Astrocyte (in vitro differentiated cells and primary cell): ENCODE results near the gene SAA2. TPM values are rescaled to one million over a fixed set of nuclear protein-coding genes. Genes with fewer than 3 reads are reported as not detected.

Experiments
- DNase-seq: peaks from one replicate; pipeline ENCODE4 v3.0.0-alpha.2; 2010; ENCODE audit warnings: low read depth
- FAIRE-seq: peaks from 2 replicates; lab custom pipeline; 2011; peaks lifted over from hg19 to GRCh38; lab: Jason Lieb, UNC
- H2AFZ ChIP-seq: 2 replicates; pipeline ENCODE4 v1.6.0; 2012; ENCODE audit warnings: low read depth, low read length, inconsistent platforms
- H3K27ac ChIP-seq: 2 replicates; pipeline ENCODE4 v1.5.1; 2011; ENCODE audit warnings: low read depth, low read length, inconsistent platforms
- H3K27me3 ChIP-seq: 2 replicates; pipeline ENCODE4 v1.6.0; 2011; ENCODE audit warnings: low read length, inconsistent platforms; ENCODE audit not compliant: insufficient read depth
- H3K36me3 ChIP-seq: 2 replicates; pipeline ENCODE4 v1.5.1; 2011; ENCODE audit warnings: low read length, inconsistent platforms; ENCODE audit not compliant: insufficient read depth
- H3K4me1 ChIP-seq: 2 replicates; pipeline ENCODE4 v1.5.1; 2011; ENCODE audit warnings: low read length, inconsistent platforms; ENCODE audit not compliant: insufficient read depth
- H3K4me2 ChIP-seq: 2 replicates; pipeline ENCODE4 v1.6.0; 2012; ENCODE audit warnings: low read length, inconsistent platforms
- H3K4me3 ChIP-seq: 2 replicates; pipeline ENCODE4 v1.5.1; 2011; ENCODE audit warnings: low read depth, mild to moderate bottlenecking, low read length, inconsistent platforms; ENCODE audit not compliant: insufficient read depth
- H3K79me2 ChIP-seq: 2 replicates; pipeline ENCODE4 v1.6.0; 2012; ENCODE audit warnings: mild to moderate bottlenecking, low read length, inconsistent platforms; ENCODE audit not compliant: insufficient read depth
- H3K9ac ChIP-seq: 2 replicates; pipeline ENCODE4 v1.6.0; 2012; ENCODE audit warnings: mild to moderate bottlenecking, low read length, inconsistent platforms
- H3K9me3 ChIP-seq: 2 replicates; pipeline ENCODE4 v1.5.1; 2012; ENCODE audit warnings: low read depth, mild to moderate bottlenecking, low read length, inconsistent platforms; ENCODE audit not compliant: insufficient read depth
- H4K20me1 ChIP-seq: 2 replicates; pipeline ENCODE4 v1.6.0; 2012; ENCODE audit warnings: low read length, inconsistent platforms; ENCODE audit not compliant: insufficient read depth
- H3K27ac Mint-ChIP-seq: one replicate; pipeline ENCODE4 v1.8.0; 2021; ENCODE audit warnings: mild to moderate bottlenecking, mixed read lengths; ENCODE audit not compliant: unreplicated experiment
- H3K27me3 Mint-ChIP-seq: one replicate; pipeline ENCODE4 v1.8.0; 2021; ENCODE audit warnings: low read depth, mixed read lengths; ENCODE audit not compliant: unreplicated experiment
- H3K36me3 Mint-ChIP-seq: one replicate; pipeline ENCODE4 v1.8.0; 2021; ENCODE audit warnings: low read depth, mixed read lengths; ENCODE audit not compliant: unreplicated experiment
- H3K4me1 Mint-ChIP-seq: one replicate; pipeline ENCODE4 v1.8.0; 2021; ENCODE audit warnings: low read depth, mixed read lengths; ENCODE audit not compliant: unreplicated experiment
- H3K4me3 Mint-ChIP-seq: one replicate; pipeline ENCODE4 v1.8.0; 2021; ENCODE audit warnings: mild to moderate bottlenecking, moderate library complexity, mixed read lengths; ENCODE audit not compliant: unreplicated experiment
- H3K9me3 Mint-ChIP-seq: one replicate; pipeline ENCODE4 v1.8.0; 2021; ENCODE audit warnings: mild to moderate bottlenecking, mixed read lengths; ENCODE audit not compliant: unreplicated experiment
- EZH2 ChIP-seq: IDR thresholded peaks from 2 replicates; pipeline ENCODE4 v1.6.1; 2012; ENCODE audit warnings: mild to moderate bottlenecking, low read length, inconsistent platforms; ENCODE audit not compliant: insufficient read depth
- total RNA-seq: library from RNA; stranded (reverse); gene quantifications from 2 replicates; pipeline ENCODE4 v1.2.1, GENCODE V29; 2021
- TF ChIP-seq, protein P1 (sequence below): IDR thresholded peaks from 2 replicates; pipeline ENCODE4 v1.5.1; 2011; ENCODE audit warnings: low read depth, mild to moderate bottlenecking, inconsistent platforms, low read length, moderate library complexity; ENCODE audit not compliant: insufficient read depth

Gene SAA2
- total RNA-seq, 1 donor from 2014 or later, result not detected

DNA sequence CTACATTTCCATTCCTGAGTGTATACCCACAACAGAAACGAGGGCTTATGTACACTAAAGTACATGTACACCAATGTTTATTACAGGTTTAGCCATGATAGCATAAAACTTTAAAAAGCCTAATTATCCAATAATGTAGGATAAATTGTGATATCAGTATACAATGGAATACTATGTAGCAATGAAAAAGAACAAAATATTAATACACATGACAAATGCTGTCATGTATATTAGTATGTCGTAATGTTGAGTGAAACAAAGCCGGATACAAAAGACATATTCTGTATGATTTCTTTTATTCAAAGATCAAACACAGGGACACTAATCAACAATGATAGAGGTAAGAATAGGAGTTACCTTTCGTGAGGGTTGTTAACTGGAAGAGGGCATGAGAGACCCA is 14.6 kb downstream of the SAA2 start:
- Mint-ChIP-seq H3K4me1 (peaks cover 4% of the 10 kb centered on the region), H3K27me3 (peaks cover 2% of the 10 kb centered on the region), H3K36me3 (no peaks in the 10 kb centered on the region), H3K27ac (no peak overlapping the region), H3K4me3 (no peak overlapping the region), H3K9me3 (peaks cover 2% of the 10 kb centered on the region)
- Histone ChIP-seq H3K79me2 (no peaks in the 10 kb centered on the region), H3K36me3 (no peaks in the 10 kb centered on the region), H3K9ac (no peak overlapping the region), H3K4me2 (no peak overlapping the region), H2AFZ (no peak overlapping the region), H3K4me3 (no peak overlapping the region), H4K20me1 (no peaks in the 10 kb centered on the region), H3K27ac (no peak overlapping the region), H3K9me3 (no peaks in the 10 kb centered on the region), H3K4me1 (no peaks in the 10 kb centered on the region), H3K27me3 (no peaks in the 10 kb centered on the region)
- FAIRE-seq (no peak), DNase-seq (no peak)
- no peak for TF ChIP-seq EZH2
- TF ChIP-seq, protein P1, sequence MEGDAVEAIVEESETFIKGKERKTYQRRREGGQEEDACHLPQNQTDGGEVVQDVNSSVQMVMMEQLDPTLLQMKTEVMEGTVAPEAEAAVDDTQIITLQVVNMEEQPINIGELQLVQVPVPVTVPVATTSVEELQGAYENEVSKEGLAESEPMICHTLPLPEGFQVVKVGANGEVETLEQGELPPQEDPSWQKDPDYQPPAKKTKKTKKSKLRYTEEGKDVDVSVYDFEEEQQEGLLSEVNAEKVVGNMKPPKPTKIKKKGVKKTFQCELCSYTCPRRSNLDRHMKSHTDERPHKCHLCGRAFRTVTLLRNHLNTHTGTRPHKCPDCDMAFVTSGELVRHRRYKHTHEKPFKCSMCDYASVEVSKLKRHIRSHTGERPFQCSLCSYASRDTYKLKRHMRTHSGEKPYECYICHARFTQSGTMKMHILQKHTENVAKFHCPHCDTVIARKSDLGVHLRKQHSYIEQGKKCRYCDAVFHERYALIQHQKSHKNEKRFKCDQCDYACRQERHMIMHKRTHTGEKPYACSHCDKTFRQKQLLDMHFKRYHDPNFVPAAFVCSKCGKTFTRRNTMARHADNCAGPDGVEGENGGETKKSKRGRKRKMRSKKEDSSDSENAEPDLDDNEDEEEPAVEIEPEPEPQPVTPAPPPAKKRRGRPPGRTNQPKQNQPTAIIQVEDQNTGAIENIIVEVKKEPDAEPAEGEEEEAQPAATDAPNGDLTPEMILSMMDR, result no peak

DNA sequence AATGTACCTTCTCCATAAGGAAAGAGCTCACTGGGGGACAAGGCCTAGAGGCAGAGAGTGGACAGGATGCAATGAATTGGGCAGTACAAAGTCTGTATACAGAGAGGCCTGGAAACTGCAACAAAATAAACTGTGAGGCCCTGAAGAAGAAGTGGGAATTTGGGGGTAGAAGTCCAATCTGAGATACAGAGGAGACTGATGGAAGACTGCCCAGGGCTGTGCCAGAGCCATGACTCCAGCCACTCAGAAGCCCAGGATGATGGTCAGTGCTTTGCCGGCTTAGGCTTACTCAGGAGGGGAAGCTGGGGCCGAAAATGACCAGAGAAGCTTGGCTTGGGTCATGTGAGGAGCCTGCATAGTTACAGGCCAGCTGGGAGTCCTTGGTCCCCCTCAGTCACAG is 17.6 kb downstream of the SAA2 start:
- H3K36me3 Mint-ChIP-seq, result no peaks in the 10 kb centered on the region
- Histone ChIP-seq H3K4me2 (no peak overlapping the region), H3K4me3 (no peak overlapping the region), H3K4me1 (no peaks in the 10 kb centered on the region), H3K36me3 (no peaks in the 10 kb centered on the region), H3K9me3 (no peaks in the 10 kb centered on the region), H3K27ac (no peak overlapping the region), H3K9ac (no peak overlapping the region), H4K20me1 (no peaks in the 10 kb centered on the region), H3K27me3 (no peaks in the 10 kb centered on the region), H2AFZ (no peak overlapping the region), H3K79me2 (no peaks in the 10 kb centered on the region)
- H3K4me3 Mint-ChIP-seq, result no peak overlapping the region
- TF ChIP-seq, protein P1, result no peak
- TF ChIP-seq EZH2, result no peak
- H3K9me3 Mint-ChIP-seq, result peaks cover 2% of the 10 kb centered on the region
- peaks cover 12% of the 10 kb centered on the region for H3K27me3 Mint-ChIP-seq
- H3K4me1 Mint-ChIP-seq, result no peaks in the 10 kb centered on the region
- H3K27ac Mint-ChIP-seq, result no peak overlapping the region
- DNase-seq (no peak), FAIRE-seq (no peak)

DNA sequence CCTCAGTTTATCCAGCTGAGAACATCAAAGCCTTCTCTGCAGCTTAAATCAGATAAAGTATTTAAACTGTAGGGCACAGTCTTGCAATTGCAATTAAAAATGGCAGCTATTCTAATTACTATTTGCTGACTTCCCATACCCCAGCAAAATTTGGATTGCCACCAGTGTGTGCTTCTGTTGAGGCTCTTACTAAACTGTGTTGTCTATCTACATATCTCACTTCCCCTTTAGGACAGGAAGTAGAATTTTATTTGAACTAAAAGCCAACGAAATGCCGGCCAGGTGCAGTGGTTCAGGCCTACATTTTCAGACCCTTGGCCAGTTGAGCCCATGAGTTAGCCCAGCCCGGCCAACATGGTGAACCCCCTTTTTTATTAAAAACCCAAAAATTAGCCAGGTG is 19.0 kb downstream of the SAA2 start:
- peaks cover 12% of the 10 kb centered on the region for H3K27me3 Mint-ChIP-seq
- H3K4me1 Mint-ChIP-seq, result no peaks in the 10 kb centered on the region

More for the DNA sequence above, 19.0 kb downstream of the SAA2 start:
- no peaks in the 10 kb centered on the region for H3K79me2 ChIP-seq
- H3K4me3 ChIP-seq, result no peak overlapping the region
- H3K36me3 ChIP-seq, result no peaks in the 10 kb centered on the region
- no peaks in the 10 kb centered on the region for H3K27me3 ChIP-seq
- FAIRE-seq (no peak), DNase-seq (no peak)
- no peak overlapping the region for H3K4me2 ChIP-seq
- H3K9me3 ChIP-seq, result no peaks in the 10 kb centered on the region
- H3K9ac ChIP-seq, result no peak overlapping the region
- H2AFZ ChIP-seq, result no peak overlapping the region
- Mint-ChIP-seq H3K4me3 (no peak overlapping the region), H3K36me3 (no peaks in the 10 kb centered on the region), H3K27ac (no peak overlapping the region), H3K9me3 (peaks cover 2% of the 10 kb centered on the region)
- H3K27ac ChIP-seq, result no peak overlapping the region
- TF ChIP-seq, protein P1, result no peak
- no peak for TF ChIP-seq EZH2
- no peaks in the 10 kb centered on the region for H4K20me1 ChIP-seq
- no peaks in the 10 kb centered on the region for H3K4me1 ChIP-seq
